Right renal cortex interstitium (tissue), 3 donors: Measurements from ENCODE around the gene SPTBN1. TPM values are rescaled to one million over a fixed set of nuclear protein-coding genes. Genes with fewer than 3 reads are reported as not detected.

Source experiments
- DNase-seq, 3 donors: peaks; one replicate each; pipeline ENCODE4 v3.0.0-alpha.2; 2013; ENCODE audit warnings: low read depth in 3 of 3, low spot score in 2 of 3
- polyA plus RNA-seq, 3 donors: library from polyadenylated mRNA; unstranded; fragments of 120-200 nt; gene quantifications; one replicate each; pipeline ENCODE4 v1.2.1, GENCODE V29; 2013; ENCODE audit not compliant: insufficient read length in 3 of 3

SPTBN1 gene
- polyA plus RNA-seq, 3 donors, result 222 to 230 (median 225) TPM

- no peak for DNase-seq
These were observed 23.7 kb upstream of the SPTBN1 start for GRCh38 chr2:54432251-54433015.

GRCh38 chr2:54434229-54434628, 21.9 kb upstream of the SPTBN1 start:
- no peak for DNase-seq

GRCh38 chr2:54434711-54435110, 21.4 kb upstream of the SPTBN1 start:
- no peak for DNase-seq

GRCh38 chr2:54435325-54436226, 20.6 kb upstream of the SPTBN1 start:
- DNase-seq, result no peak

- no peak for DNase-seq
These were observed 18.5 kb upstream of the SPTBN1 start for GRCh38 chr2:54437588-54437987.

GRCh38 chr2:54438271-54438670, 17.9 kb upstream of the SPTBN1 start:
- DNase-seq, result no peak

GRCh38 chr2:54439582-54439981, 16.5 kb upstream of the SPTBN1 start:
- no peak for DNase-seq

GRCh38 chr2:54440050-54440449, 16.1 kb upstream of the SPTBN1 start:
- no peak for DNase-seq

GRCh38 chr2:54444503-54444902, 11.6 kb upstream of the SPTBN1 start:
- DNase-seq, result no peak

- no peak for DNase-seq
These were observed 10.0 kb upstream of the SPTBN1 start for GRCh38 chr2:54446122-54446521.

GRCh38 chr2:54446625-54447024, 9.5 kb upstream of the SPTBN1 start:
- DNase-seq, result no peak

GRCh38 chr2:54454548-54455130, 1.5 kb upstream of the SPTBN1 start:
- no peak for DNase-seq

- peak in 2 of 3 donors; percentile 39 to 43 for DNase-seq
These were observed 980 bp upstream of the SPTBN1 start for GRCh38 chr2:54455131-54455562.

- DNase-seq, result peak in 1 of 3 donors; percentile 40
These were observed 160 bp downstream of the SPTBN1 start for GRCh38 chr2:54456362-54456611.

- peak in 1 of 3 donors; percentile 32 for DNase-seq
These were observed 640 bp downstream of the SPTBN1 start for GRCh38 chr2:54456612-54457322.

GRCh38 chr2:54457323-54458023, 1.3 kb downstream of the SPTBN1 start:
- DNase-seq, result no peak

GRCh38 chr2:54459037-54459441, 2.9 kb downstream of the SPTBN1 start:
- DNase-seq, result no peak

GRCh38 chr2:54461261-54461660, 5.1 kb downstream of the SPTBN1 start:
- no peak for DNase-seq

GRCh38 chr2:54464341-54464740, 8.2 kb downstream of the SPTBN1 start:
- DNase-seq, result no peak

GRCh38 chr2:54465143-54465542, 9.0 kb downstream of the SPTBN1 start:
- no peak for DNase-seq
